ENCODE results near the gene CDK19. TPM values are rescaled to one million over a fixed set of nuclear protein-coding genes. Genes with fewer than 3 reads are reported as not detected.

CDK19 gene
- total and polyA plus RNA-seq, 9 of the 15 experiments (the other 6 are each of a cell fraction or from before 2014, with no cell fraction given), result 3.8 to 15.2 (median 7.4) TPM

DNA sequence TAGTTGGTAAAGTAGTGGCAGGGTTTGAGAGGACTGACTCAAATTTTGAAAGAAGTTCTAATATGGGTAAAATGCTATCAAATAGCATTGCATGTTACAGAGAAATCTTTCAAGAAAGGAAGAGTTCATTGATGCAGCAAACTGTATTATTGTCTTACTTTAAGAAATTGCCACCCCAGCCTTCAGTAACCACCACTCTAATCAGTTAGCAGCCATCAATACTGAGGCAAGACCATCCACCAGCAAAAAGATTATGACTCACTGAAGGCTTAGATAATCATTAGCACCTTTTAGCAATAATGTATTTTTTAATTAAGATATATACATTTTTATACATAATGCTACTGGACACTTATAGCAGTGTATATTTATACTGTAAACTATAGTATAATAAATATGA is 138.9 kb downstream of the CDK19 start:
- Histone ChIP-seq H3K79me2 (ENCODE audit: control insufficient read depth, insufficient read depth, low read length) (no peaks in the 10 kb centered on the region), H4K20me1 (replicated peaks; ENCODE audit: control insufficient read depth, insufficient read depth, low read length) (no peaks in the 10 kb centered on the region), H3K4me3 (no peak overlapping the region), H3K9ac (ENCODE audit: insufficient read depth in 1 of 2, low read depth in 2 of 2, low read length in 2 of 2) (no peak overlapping the region), H3K9me1 (ENCODE audit: control insufficient read depth, insufficient read depth, low read length) (no peaks in the 10 kb centered on the region), H2AFZ (ENCODE audit: low read depth, low read length) (no peak overlapping the region), H3K27me3 (ENCODE audit: control insufficient read depth in 2 of 2, insufficient read depth in 2 of 2, low read length in 2 of 2) (no peaks in the 10 kb centered on the region), H3K36me3 (ENCODE audit: control insufficient read depth, insufficient read depth, low read length) (no peaks in the 10 kb centered on the region), H3K4me1 (replicated peaks in 1 of 2; ENCODE audit: control insufficient read depth in 2 of 2, insufficient read depth in 2 of 2, low read length in 2 of 2) (no peaks in the 10 kb centered on the region), H3K9me3 (replicated peaks; ENCODE audit: control insufficient read depth, insufficient read depth, low read depth, low read length) (no peaks in the 10 kb centered on the region), H3K27ac (ENCODE audit: extremely low read depth, low read depth, low read length) (no peak overlapping the region), H3K4me2 (ENCODE audit: insufficient read depth, low read length) (no peak overlapping the region)
- ChIA-PET POLR2A (no interaction called here), CTCF (ENCODE audit: low intra/inter-chr PET ratio) (no interaction called here)
- no peak for FAIRE-seq
- TF ChIP-seq HMGN3 (IDR thresholded peaks at IDR 0.05; ENCODE audit: borderline replicate concordance, extremely low read depth, insufficient read length, low read depth, low read length), result no peak
- no peak for TF ChIP-seq ZBTB43 (CRISPR knock-in tag; IDR thresholded peaks at IDR 0.05)
- TF ChIP-seq ZNF174 (CRISPR knock-in tag; IDR thresholded peaks at IDR 0.05), result no peak
- TF ChIP-seq FOSL1 (tag; conservative IDR thresholded peaks at IDR 0.05), result 0 out of 2 replicates have a peak, but pooled peaks have one; percentile 19
- no peak for DNase-seq (ENCODE audit: extremely low read depth in 1 of 4, low spot score in 3 of 4)
- intact Hi-C loops (cut with micrococcal nuclease) (no loop called here), in situ Hi-C loops (cut with MboI) (loop anchor here (5.0 kb wide), 1 partner anchor 276 kb away; no protein-coding TSS in a partner anchor)
- ATAC-seq, result no peak
- no TSS peak for BruUV-seq (replicated peaks)

GRCh38 chr6:110674096-110674495 is 141.2 kb downstream of the CDK19 start:
- Histone ChIP-seq H3K4me2 (ENCODE audit: insufficient read depth, low read length) (no peak overlapping the region), H2AFZ (ENCODE audit: low read depth, low read length) (no peak overlapping the region), H3K9me1 (ENCODE audit: control insufficient read depth, insufficient read depth, low read length) (no peaks in the 10 kb centered on the region), H3K27ac (ENCODE audit: extremely low read depth, low read depth, low read length) (no peak overlapping the region), H4K20me1 (replicated peaks; ENCODE audit: control insufficient read depth, insufficient read depth, low read length) (no peaks in the 10 kb centered on the region), H3K9ac (ENCODE audit: insufficient read depth in 1 of 2, low read depth in 2 of 2, low read length in 2 of 2) (no peak overlapping the region), H3K27me3 (ENCODE audit: control insufficient read depth in 2 of 2, insufficient read depth in 2 of 2, low read length in 2 of 2) (no peaks in the 10 kb centered on the region), H3K9me3 (replicated peaks; ENCODE audit: control insufficient read depth, insufficient read depth, low read depth, low read length) (no peaks in the 10 kb centered on the region), H3K36me3 (ENCODE audit: control insufficient read depth, insufficient read depth, low read length) (no peaks in the 10 kb centered on the region), H3K79me2 (ENCODE audit: control insufficient read depth, insufficient read depth, low read length) (no peaks in the 10 kb centered on the region), H3K4me3 (no peak overlapping the region), H3K4me1 (replicated peaks in 1 of 2; ENCODE audit: control insufficient read depth in 2 of 2, insufficient read depth in 2 of 2, low read length in 2 of 2) (no peaks in the 10 kb centered on the region)
- WGBS (ENCODE audit: insufficient coverage, low coverage, missing lambda C conversion rate), result 27% methylated on average over 1 of the region's 1 CpG
- DNase-seq (ENCODE audit: extremely low read depth in 1 of 4, low spot score in 3 of 4) (no peak), FAIRE-seq (no peak), ATAC-seq (no peak)
- ChIA-PET POLR2A (interaction anchor here (1.1 kb wide), 1 partner anchor 8 kb away, joined by 3 read pairs; no protein-coding TSS in a partner anchor), CTCF (ENCODE audit: low intra/inter-chr PET ratio) (no interaction called here)
- intact Hi-C loops (cut with micrococcal nuclease), result no loop called here
- BruUV-seq (replicated peaks), result no TSS peak
- in situ Hi-C loops (cut with MboI), result no loop called here
- TF ChIP-seq SRSF9 (IDR thresholded peaks at IDR 0.05; ENCODE audit: borderline replicate concordance, low read depth, low read length) (no peak), RBM39 (optimal IDR thresholded peaks at IDR 0.05; ENCODE audit: low read depth, low read length) (no peak), LEF1 (IDR thresholded peaks at IDR 0.05) (no peak), ATF1 (CRISPR knock-in tag; IDR thresholded peaks at IDR 0.05) (no peak), ATF1 (tag; IDR thresholded peaks at IDR 0.05) (no peak), FOXM1 (IDR thresholded peaks at IDR 0.05; ENCODE audit: low read depth) (no peak), FOXM1 (CRISPR knock-in tag; IDR thresholded peaks at IDR 0.05; ENCODE audit: low read depth) (no peak), FOS (IDR thresholded peaks at IDR 0.05; ENCODE audit: extremely low read depth, insufficient read length) (no peak), ZNF507 (tag; conservative IDR thresholded peaks at IDR 0.05) (no peak), XRCC4 (IDR thresholded peaks at IDR 0.05; ENCODE audit: extremely low read depth, insufficient read depth, insufficient read length) (no peak), ARID3A (IDR thresholded peaks at IDR 0.05; ENCODE audit: borderline replicate concordance, low read depth, low read length) (no peak), TCFL5 (CRISPR knock-in tag; conservative IDR thresholded peaks at IDR 0.05) (no peak)

Measured in K562 (cell line).